ENCODE measurements around the gene GALNTL6. TPM values are rescaled to one million over a fixed set of nuclear protein-coding genes. Genes with fewer than 3 reads are reported as not detected.

GALNTL6 gene
- total and polyA plus RNA-seq, 2 donors (not counting 3 experiments of a cell fraction or from before 2014, with no cell fraction given) = not detected

GRCh38 chr4:171794528-171794927 lies 18.7 kb upstream of the GALNTL6 start:
- intact Hi-C loops (cut with micrococcal nuclease) = no loop called here
- H3K27ac ChIP-seq (ENCODE audit: insufficient read depth, low read depth, low read length) = no peak overlapping the region
- dilution Hi-C loops (cut with MboI; ENCODE audit: extremely low pct_ligation_motif_present, low sequenced_read_pairs) = no loop called here
- POLR2A ChIA-PET = no interaction called here
- H3K79me2 ChIP-seq (ENCODE audit: control insufficient read depth, insufficient read depth, low read length) = no peaks in the 10 kb centered on the region
- H3K4me2 ChIP-seq (ENCODE audit: insufficient read depth, low read length) = no peak overlapping the region
- H3K4me3 ChIP-seq (replicated peaks in 1 of 3; ENCODE audit: insufficient read depth in 1 of 3, low read depth in 1 of 3, low read length in 3 of 3) = no peak overlapping the region
- no peaks in the 10 kb centered on the region for H4K20me1 ChIP-seq (replicated peaks; ENCODE audit: control insufficient read depth, extremely low read depth, insufficient read depth, low read length)
- no peaks in the 10 kb centered on the region for H3K27me3 ChIP-seq (ENCODE audit: control insufficient read depth in 2 of 2, insufficient read depth in 2 of 2, low read length in 2 of 2)
- peaks cover 3% of the 10 kb centered on the region for H3K9me3 ChIP-seq (replicated peaks; ENCODE audit: control insufficient read depth, insufficient read depth, low read length)
- H3K36me3 ChIP-seq (ENCODE audit: control insufficient read depth in 2 of 2, extremely low read depth in 1 of 2, insufficient read depth in 2 of 2, low read length in 2 of 2) = no peaks in the 10 kb centered on the region
- no peak for FAIRE-seq
- H2AFZ ChIP-seq (ENCODE audit: low read depth, low read length) = no peak overlapping the region
- H3K4me1 ChIP-seq (ENCODE audit: control insufficient read depth, extremely low read depth, insufficient read depth, low read length) = no peaks in the 10 kb centered on the region
- TF ChIP-seq JUN (IDR thresholded peaks at IDR 0.05; ENCODE audit: borderline replicate concordance, insufficient read depth, insufficient read length, low read depth) = no peak
- no peak for TF ChIP-seq GATA2 (IDR thresholded peaks at IDR 0.05; ENCODE audit: insufficient read depth, insufficient read length, low read depth, low read length)
- no peak for TF ChIP-seq FOS (IDR thresholded peaks at IDR 0.05; ENCODE audit: borderline replicate concordance, insufficient read depth, low read length)
- CTCF ChIA-PET = no interaction called here
- no TSS peak for BruUV-seq (replicated peaks)
- no peak for DNase-seq (ENCODE audit: low read depth, low spot score)
- no peaks in the 10 kb centered on the region for H3K9me1 ChIP-seq (replicated peaks; ENCODE audit: control insufficient read depth, extremely low read depth, insufficient read depth, low read length)
- H3K9ac ChIP-seq (replicated peaks; ENCODE audit: extremely low read depth, insufficient read depth, low read length) = no peak overlapping the region

DNA sequence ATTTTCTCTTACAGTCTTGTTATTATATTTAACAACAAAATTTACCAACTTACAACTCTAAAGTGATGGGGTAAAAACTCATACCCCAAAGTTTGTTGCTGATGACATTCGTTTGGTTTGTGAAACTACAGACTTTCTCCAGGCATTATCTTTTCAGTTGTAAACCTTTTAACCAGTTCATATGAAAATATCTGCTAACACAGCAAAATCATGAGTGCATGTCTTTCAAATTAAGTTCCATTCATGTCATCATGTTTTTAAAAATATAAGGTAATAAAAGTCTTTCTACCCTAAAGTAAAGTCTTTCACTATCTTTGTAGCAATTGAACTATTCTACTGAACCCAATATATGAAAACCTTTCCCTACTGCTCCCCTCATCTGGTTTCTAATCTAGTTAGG lies 3.4 kb upstream of the GALNTL6 start:
- no peak for TF ChIP-seq MYC (IDR thresholded peaks at IDR 0.05; ENCODE audit: low read depth, low read length)
- TF ChIP-seq JUN (IDR thresholded peaks at IDR 0.05; ENCODE audit: borderline replicate concordance, insufficient read depth, insufficient read length, low read depth) = no peak
- TF ChIP-seq EZH2 (IDR thresholded peaks at IDR 0.05; ENCODE audit: borderline replicate concordance, low read depth, low read length, severe bottlenecking) = no peak
- TF ChIP-seq POLR2A (IDR thresholded peaks at IDR 0.05; ENCODE audit: low read depth, low read length) = no peak
- TF ChIP-seq CTCF (IDR thresholded peaks at IDR 0.05; ENCODE audit: extremely low read depth in 1 of 2, insufficient read depth in 1 of 2, low read depth in 1 of 2, low read length in 2 of 2) = no peak
- no peak for TF ChIP-seq GATA2 (IDR thresholded peaks at IDR 0.05; ENCODE audit: insufficient read depth, insufficient read length, low read depth, low read length)
- no peak for TF ChIP-seq POLR2AphosphoS5 (IDR thresholded peaks at IDR 0.05; ENCODE audit: insufficient read depth, low read depth, low read length)
- TF ChIP-seq FOS (IDR thresholded peaks at IDR 0.05; ENCODE audit: borderline replicate concordance, insufficient read depth, low read length) = no peak
- TF ChIP-seq, protein P1, sequence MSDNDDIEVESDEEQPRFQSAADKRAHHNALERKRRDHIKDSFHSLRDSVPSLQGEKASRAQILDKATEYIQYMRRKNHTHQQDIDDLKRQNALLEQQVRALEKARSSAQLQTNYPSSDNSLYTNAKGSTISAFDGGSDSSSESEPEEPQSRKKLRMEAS (IDR thresholded peaks at IDR 0.05; ENCODE audit: insufficient read depth, insufficient read length) = no peak
- ChIA-PET CTCF (no interaction called here), POLR2A (no interaction called here)
- Histone ChIP-seq H3K4me3 (replicated peaks in 1 of 3; ENCODE audit: insufficient read depth in 1 of 3, low read depth in 1 of 3, low read length in 3 of 3) (no peak overlapping the region), H3K27me3 (ENCODE audit: control insufficient read depth in 2 of 2, insufficient read depth in 2 of 2, low read length in 2 of 2) (peaks cover 17 to 18% of the 10 kb centered on the region in 2 experiments), H3K4me1 (ENCODE audit: control insufficient read depth, extremely low read depth, insufficient read depth, low read length) (no peaks in the 10 kb centered on the region), H3K9ac (replicated peaks; ENCODE audit: extremely low read depth, insufficient read depth, low read length) (no peak overlapping the region), H3K27ac (ENCODE audit: insufficient read depth, low read depth, low read length) (no peak overlapping the region), H2AFZ (ENCODE audit: low read depth, low read length) (no peak overlapping the region), H3K9me1 (replicated peaks; ENCODE audit: control insufficient read depth, extremely low read depth, insufficient read depth, low read length) (no peaks in the 10 kb centered on the region), H3K79me2 (ENCODE audit: control insufficient read depth, insufficient read depth, low read length) (no peaks in the 10 kb centered on the region), H3K4me2 (ENCODE audit: insufficient read depth, low read length) (no peak overlapping the region), H3K9me3 (replicated peaks; ENCODE audit: control insufficient read depth, insufficient read depth, low read length) (no peaks in the 10 kb centered on the region), H4K20me1 (replicated peaks; ENCODE audit: control insufficient read depth, extremely low read depth, insufficient read depth, low read length) (no peaks in the 10 kb centered on the region), H3K36me3 (ENCODE audit: control insufficient read depth in 2 of 2, extremely low read depth in 1 of 2, insufficient read depth in 2 of 2, low read length in 2 of 2) (no peaks in the 10 kb centered on the region)
- no peak for FAIRE-seq
- intact Hi-C loops (cut with micrococcal nuclease) (no loop called here), dilution Hi-C loops (cut with MboI; ENCODE audit: extremely low pct_ligation_motif_present, low sequenced_read_pairs) (no loop called here)
- BruUV-seq (replicated peaks) = no TSS peak
- no peak for DNase-seq (ENCODE audit: low read depth, low spot score)

All from endothelial cell of umbilical vein (primary cell).